Epithelial cell of prostate (primary cell): ENCODE results near the gene FRS3.

Source experiments
- DNase-seq: peaks from one replicate; pipeline ENCODE4 v3.0.0-alpha.2; 2011; ENCODE audit warnings: low read depth, low spot score
- H3K27ac ChIP-seq: fragments of 450-650 bp; 2 replicates; pipeline ENCODE4 v1.5.1; 2017; ENCODE audit warnings: mild to moderate bottlenecking

FRS3 gene

GRCh38 chr6:41732149-41732548 is 47.6 kb downstream of the FRS3 start:
- H3K27ac ChIP-seq, result peak overlapping the region; percentile 79
- no peak for DNase-seq

GRCh38 chr6:41731561-41732086 is 48.1 kb downstream of the FRS3 start:
- peak overlapping the region; percentile 79 for H3K27ac ChIP-seq

GRCh38 chr6:41730531-41731436 is 48.9 kb downstream of the FRS3 start:
- no peak for DNase-seq
- H3K27ac ChIP-seq, result peak overlapping the region; percentile 79

More at GRCh38 chr6:41731561-41732086, 48.1 kb downstream of the FRS3 start:
- DNase-seq, result no peak

- DNase-seq, result no peak
- H3K27ac ChIP-seq, result no peak overlapping the region
Measured at GRCh38 chr6:41729624-41730023, 50.1 kb downstream of the FRS3 start.

- H3K27ac ChIP-seq, result no peak overlapping the region
- DNase-seq, result no peak
Measured at GRCh38 chr6:41728954-41729353, 50.7 kb downstream of the FRS3 start.

GRCh38 chr6:41728073-41728936 is 51.4 kb downstream of the FRS3 start:
- no peak overlapping the region for H3K27ac ChIP-seq
- no peak for DNase-seq

GRCh38 chr6:41727705-41728072 is 52.0 kb downstream of the FRS3 start:
- no peak overlapping the region for H3K27ac ChIP-seq
- DNase-seq, result no peak

GRCh38 chr6:41726876-41727275 is 52.8 kb downstream of the FRS3 start:
- DNase-seq, result no peak
- H3K27ac ChIP-seq, result no peak overlapping the region

GRCh38 chr6:41724586-41725501 is 54.9 kb downstream of the FRS3 start:
- H3K27ac ChIP-seq, result no peak overlapping the region
- no peak for DNase-seq

- no peak for DNase-seq
- peak overlapping the region; percentile 63 for H3K27ac ChIP-seq
Measured at GRCh38 chr6:41724228-41724580, 55.5 kb downstream of the FRS3 start.

- H3K27ac ChIP-seq, result peak overlapping the region; percentile 63
- DNase-seq, result no peak
Measured at GRCh38 chr6:41723530-41724227, 56.0 kb downstream of the FRS3 start.

GRCh38 chr6:41722969-41723529 is 56.7 kb downstream of the FRS3 start:
- DNase-seq, result no peak
- H3K27ac ChIP-seq, result peak overlapping the region; percentile 63

- no peak overlapping the region for H3K27ac ChIP-seq
- DNase-seq, result no peak
Measured at GRCh38 chr6:41721414-41721813, 58.3 kb downstream of the FRS3 start.

- DNase-seq, result no peak
- no peak overlapping the region for H3K27ac ChIP-seq
Measured at GRCh38 chr6:41720783-41721182, 58.9 kb downstream of the FRS3 start.

- no peak overlapping the region for H3K27ac ChIP-seq
- no peak for DNase-seq
Measured at GRCh38 chr6:41720262-41720620, 59.5 kb downstream of the FRS3 start.
